ENCODE measurements around the gene MYO16.

- TF ChIP-seq POLR2AphosphoS5 (IDR thresholded peaks at IDR 0.05; ENCODE audit: low read depth, low read length) (no peak), POLR2A (IDR thresholded peaks at IDR 0.05; ENCODE audit: low read depth, low read length) (no peak), TAF1 (IDR thresholded peaks at IDR 0.05; ENCODE audit: low read depth, low read length) (no peak)
These were observed 531.7 kb downstream of the MYO16 start for GRCh38 chr13:109160887-109161669.

Measured in GM12891 (cell line).